ENCODE measurements around the gene CTTN. TPM values are rescaled to one million over a fixed set of nuclear protein-coding genes. Genes with fewer than 3 reads are reported as not detected.

CTTN gene
- total RNA-seq, 1 donor from 2014 or later, result 56.7 TPM

DNA sequence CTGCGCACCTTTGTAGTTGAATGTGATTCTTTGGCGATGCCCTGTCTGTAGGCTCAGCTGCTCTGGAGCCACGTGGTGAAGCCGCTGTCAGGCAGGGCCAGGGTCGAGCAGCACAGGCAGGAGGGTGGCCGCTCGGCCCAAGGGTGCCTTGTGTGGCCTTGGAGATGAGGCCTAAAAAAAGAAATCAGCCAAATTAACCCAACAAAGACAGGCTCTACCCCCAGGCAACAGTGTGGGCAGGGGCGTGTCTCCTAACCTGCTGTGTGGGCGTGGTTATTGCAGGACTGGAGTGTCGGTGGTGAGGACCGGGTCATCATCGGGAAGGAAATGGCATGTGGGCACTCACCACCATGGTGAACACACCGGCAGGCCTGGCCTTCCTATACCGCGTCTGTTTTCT is 34.3 kb downstream of the CTTN start:
- Mint-ChIP-seq H3K9me3 (no peaks in the 10 kb centered on the region), H3K4me1 (no peaks in the 10 kb centered on the region), H3K27ac (no peak overlapping the region), H3K36me3 (ENCODE audit: low read depth) (no peaks in the 10 kb centered on the region), H3K27me3 (no peaks in the 10 kb centered on the region), H3K4me3 (no peak overlapping the region)
- intact Hi-C loops (cut with micrococcal nuclease), result no loop called here
- no peak for DNase-seq

DNA sequence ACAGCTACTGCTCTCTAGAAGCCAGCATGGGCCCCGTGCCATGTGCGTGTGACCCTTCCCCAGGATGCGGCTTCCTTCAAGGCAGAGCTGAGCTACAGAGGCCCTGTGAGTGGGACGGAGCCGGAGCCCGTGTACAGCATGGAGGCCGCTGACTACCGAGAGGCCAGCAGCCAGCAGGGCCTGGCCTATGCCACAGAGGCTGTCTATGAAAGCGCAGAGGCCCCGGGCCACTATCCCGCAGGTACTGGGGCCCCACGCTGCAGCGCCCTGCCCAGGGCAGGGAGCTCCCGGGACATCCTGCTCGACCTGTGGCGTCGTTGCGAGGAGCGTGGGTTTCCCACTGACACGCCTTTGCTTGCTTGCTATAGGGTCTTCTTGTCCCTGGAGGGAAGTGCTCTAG is 34.7 kb downstream of the CTTN start:
- H3K4me1 Mint-ChIP-seq, result no peaks in the 10 kb centered on the region
- DNase-seq, result no peak
- H3K9me3 Mint-ChIP-seq, result no peaks in the 10 kb centered on the region
- H3K36me3 Mint-ChIP-seq (ENCODE audit: low read depth), result no peaks in the 10 kb centered on the region
- H3K4me3 Mint-ChIP-seq, result no peak overlapping the region
- H3K27me3 Mint-ChIP-seq, result no peaks in the 10 kb centered on the region
- H3K27ac Mint-ChIP-seq, result no peak overlapping the region
- intact Hi-C loops (cut with micrococcal nuclease), result no loop called here

DNA sequence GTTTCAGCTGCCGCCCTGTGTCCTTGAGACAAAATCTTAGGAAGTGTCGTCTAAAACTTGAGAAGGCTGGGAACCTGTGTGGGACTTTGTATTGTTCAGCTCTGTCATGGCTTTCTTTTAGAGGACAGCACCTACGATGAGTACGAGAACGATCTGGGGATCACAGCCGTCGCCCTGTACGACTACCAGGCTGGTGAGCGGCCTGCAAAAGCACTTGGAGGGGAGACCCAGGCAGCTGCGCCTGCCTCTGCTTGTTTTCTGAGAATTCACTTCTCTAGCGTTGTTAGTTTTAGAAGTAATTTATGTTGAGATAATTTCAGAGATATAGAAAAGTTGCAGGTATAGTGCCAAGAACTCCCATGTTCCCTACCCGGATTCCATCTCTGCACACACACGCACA is 35.2 kb downstream of the CTTN start:
- Mint-ChIP-seq H3K27ac (no peak overlapping the region), H3K36me3 (ENCODE audit: low read depth) (no peaks in the 10 kb centered on the region), H3K4me1 (no peaks in the 10 kb centered on the region), H3K4me3 (no peak overlapping the region), H3K9me3 (no peaks in the 10 kb centered on the region), H3K27me3 (no peaks in the 10 kb centered on the region)
- DNase-seq, result no peak
- intact Hi-C loops (cut with micrococcal nuclease), result no loop called here

DNA sequence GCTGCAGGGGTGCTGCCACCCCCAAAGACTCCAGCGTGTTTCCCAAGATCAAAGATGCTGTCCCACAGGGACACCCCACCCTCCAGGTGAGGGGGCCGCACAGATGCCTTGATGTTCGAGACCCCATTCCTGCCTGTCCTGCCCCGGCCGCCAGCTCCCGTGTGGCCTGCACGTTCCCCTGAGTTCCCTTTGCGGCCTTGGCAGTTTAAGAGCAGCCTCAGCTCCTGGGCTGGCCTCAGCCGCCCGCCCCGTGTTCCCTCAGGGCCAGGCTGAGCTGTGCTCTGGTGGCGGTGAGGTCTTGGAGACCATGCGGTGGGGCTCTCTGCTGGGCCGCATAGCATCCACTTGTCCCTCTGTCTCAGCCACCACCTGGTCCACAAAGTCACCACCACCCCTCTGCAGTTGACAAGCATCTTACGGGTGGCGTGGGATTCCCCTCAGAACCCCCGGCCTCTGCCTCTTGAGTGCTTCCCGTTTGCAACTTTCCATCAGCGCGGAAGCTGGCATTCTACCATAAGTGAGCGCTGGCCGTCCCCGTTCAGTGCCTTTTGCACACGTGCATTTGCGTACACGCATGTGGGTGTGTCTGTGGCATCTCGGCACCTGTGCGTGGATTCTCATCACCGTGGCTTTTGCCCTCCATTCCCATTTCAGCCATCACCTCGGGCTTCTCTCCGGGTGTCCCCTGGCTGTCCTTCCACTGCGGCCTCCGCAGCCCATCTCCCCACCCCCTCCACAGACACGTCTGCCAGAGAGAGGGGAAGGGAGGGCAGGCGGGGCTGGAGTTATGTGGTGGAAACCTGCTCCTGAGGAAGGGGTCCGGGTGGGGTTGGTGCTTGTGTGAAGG is 35.9 kb downstream of the CTTN start:
- Mint-ChIP-seq H3K36me3 (ENCODE audit: low read depth) (no peaks in the 10 kb centered on the region), H3K27me3 (no peaks in the 10 kb centered on the region), H3K27ac (no peak overlapping the region), H3K9me3 (no peaks in the 10 kb centered on the region), H3K4me3 (no peak overlapping the region), H3K4me1 (no peaks in the 10 kb centered on the region)
- DNase-seq, result no peak
- intact Hi-C loops (cut with micrococcal nuclease), result no loop called here

DNA sequence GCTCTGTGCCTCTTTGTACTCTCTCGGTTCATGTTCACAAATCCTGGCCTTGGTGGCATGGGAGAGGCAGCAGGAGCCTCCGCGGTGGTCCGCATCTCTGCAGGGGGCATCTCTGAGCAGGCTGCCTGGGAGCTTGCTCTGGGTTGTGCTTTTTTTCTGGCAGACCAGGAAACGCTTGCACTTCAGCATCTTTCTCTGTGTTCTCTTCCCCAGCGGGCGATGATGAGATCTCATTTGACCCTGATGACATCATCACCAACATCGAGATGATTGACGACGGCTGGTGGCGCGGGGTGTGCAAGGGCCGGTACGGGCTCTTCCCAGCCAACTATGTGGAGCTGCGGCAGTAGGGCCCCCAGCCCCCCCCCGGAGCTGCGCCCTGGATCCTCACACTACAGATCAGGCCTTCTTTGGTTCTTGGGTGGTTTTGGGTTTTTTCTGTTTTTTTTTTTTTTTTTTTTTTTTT is 36.5 kb downstream of the CTTN start:
- intact Hi-C loops (cut with micrococcal nuclease), result no loop called here
- DNase-seq, result no peak
- no peak overlapping the region for H3K4me3 Mint-ChIP-seq
- no peaks in the 10 kb centered on the region for H3K27me3 Mint-ChIP-seq
- no peaks in the 10 kb centered on the region for H3K9me3 Mint-ChIP-seq
- no peak overlapping the region for H3K27ac Mint-ChIP-seq
- H3K4me1 Mint-ChIP-seq, result no peaks in the 10 kb centered on the region
- no peaks in the 10 kb centered on the region for H3K36me3 Mint-ChIP-seq (ENCODE audit: low read depth)

DNA sequence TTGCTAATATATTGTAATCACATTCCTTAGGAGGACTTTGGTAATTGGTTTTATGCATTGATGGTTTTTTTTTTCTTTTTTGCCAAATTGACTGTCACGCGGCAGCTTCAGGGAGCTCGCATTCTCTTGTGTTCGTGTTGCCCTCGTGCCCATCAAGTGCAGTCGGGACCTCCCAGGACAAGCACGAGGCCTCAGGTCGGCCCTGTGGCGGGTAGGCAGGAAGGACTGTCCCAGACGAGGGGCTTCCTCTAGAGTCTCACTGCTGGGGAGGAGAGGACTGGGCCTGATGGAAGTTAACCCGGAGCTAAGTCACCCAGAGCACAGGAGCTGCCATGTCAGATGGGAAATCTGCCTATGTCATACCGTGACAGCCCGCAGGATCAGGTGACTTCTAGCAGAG is 37.0 kb downstream of the CTTN start:
- H3K9me3 Mint-ChIP-seq, result no peaks in the 10 kb centered on the region
- H3K27ac Mint-ChIP-seq, result no peak overlapping the region
- no peaks in the 10 kb centered on the region for H3K27me3 Mint-ChIP-seq
- no peaks in the 10 kb centered on the region for H3K36me3 Mint-ChIP-seq (ENCODE audit: low read depth)
- no peak overlapping the region for H3K4me3 Mint-ChIP-seq
- no peak for DNase-seq
- no peaks in the 10 kb centered on the region for H3K4me1 Mint-ChIP-seq
- intact Hi-C loops (cut with micrococcal nuclease), result no loop called here

DNA sequence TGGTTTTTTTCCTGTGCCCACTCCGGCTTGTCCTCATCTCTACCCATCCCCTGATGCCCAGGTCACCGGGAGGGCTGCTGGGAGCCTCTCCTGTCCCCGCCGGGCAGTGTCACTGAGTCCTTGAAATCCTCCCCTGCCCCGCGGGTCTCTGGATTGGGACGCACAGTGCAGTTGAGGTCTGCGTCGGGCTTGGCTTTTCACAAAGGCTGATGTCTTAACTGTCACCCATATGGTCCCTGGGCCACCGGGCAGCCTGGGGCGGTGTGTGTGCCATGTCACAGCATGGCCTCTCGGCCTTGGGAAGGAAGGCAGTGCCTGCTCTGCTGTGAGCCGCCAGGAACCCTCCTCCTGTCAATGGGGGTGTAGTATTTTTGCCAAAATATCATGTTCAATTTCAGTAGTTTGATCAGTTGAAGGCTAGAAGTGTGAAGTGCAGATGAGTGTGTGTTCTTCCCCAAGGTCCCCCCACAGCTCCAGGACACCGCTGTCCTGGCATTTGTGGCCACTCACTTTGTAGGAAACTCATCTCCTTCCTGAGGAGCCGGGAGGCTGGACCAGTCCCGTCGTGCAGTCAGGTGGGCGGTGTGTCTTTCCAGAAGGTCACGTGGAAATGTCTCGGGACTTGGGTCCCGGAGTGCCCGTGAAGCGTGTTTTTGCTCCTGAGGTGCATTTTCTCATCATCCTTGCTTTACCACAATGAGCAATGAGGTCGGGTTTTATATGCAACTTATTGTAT is 37.6 kb downstream of the CTTN start:
- intact Hi-C loops (cut with micrococcal nuclease), result no loop called here
- Mint-ChIP-seq H3K4me3 (no peak overlapping the region), H3K27me3 (no peaks in the 10 kb centered on the region), H3K9me3 (no peaks in the 10 kb centered on the region), H3K27ac (no peak overlapping the region), H3K4me1 (no peaks in the 10 kb centered on the region), H3K36me3 (ENCODE audit: low read depth) (no peaks in the 10 kb centered on the region)
- no peak for DNase-seq

DNA sequence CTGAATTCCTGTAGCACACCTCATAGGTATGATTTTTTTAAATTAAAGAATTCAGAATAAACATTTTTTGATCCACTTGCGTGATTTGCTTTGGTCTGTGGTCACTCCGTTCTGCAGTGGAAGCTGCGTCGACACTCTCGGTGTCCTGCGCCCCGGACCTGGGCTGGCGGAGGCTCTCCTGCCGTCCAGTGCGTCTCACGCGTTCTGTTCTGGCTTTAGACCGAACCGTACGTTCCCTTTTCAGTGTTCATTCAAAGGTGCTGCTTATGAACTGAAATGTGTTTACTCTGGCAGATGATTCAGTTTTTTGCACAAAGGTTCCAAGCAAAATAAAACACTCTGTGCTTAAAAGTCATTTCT is 38.2 kb downstream of the CTTN start:
- H3K4me1 Mint-ChIP-seq, result no peaks in the 10 kb centered on the region

DNA sequence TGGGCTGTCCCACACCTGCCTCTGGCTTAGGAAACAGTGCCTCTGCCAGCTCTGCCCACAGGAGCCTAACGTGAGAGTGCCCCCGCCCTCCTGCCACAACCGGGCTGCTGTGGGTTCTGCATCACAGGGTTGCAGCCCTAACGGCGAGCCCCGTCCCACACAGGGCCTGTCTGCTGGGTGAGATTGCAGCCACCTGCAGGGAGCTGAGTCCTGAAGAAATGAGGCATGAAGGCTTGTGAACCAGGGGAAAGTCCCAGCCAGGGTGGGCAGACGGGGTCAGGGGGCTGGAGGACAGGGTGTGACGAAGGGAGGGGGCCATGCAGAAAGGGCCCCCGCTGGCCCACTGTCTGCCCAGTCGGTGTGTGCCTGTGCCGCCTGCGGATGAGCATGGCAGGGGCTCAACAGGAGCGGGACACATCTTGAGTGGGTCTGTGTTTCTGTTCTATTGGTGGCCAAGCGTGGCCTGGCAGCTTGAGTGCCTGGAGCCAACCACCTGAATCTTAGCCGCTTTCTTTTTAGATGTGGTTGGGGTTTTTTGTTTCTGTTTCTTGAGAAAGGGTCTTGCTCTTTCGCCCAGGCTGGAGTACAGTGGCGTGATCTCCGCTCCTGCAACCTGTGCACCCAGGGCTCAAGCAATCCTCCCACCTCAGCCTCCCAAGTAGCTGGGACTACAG is 38.9 kb downstream of the CTTN start:
- Mint-ChIP-seq H3K9me3 (no peaks in the 10 kb centered on the region), H3K4me1 (no peaks in the 10 kb centered on the region), H3K4me3 (no peak overlapping the region), H3K27ac (no peak overlapping the region), H3K36me3 (ENCODE audit: low read depth) (no peaks in the 10 kb centered on the region), H3K27me3 (no peaks in the 10 kb centered on the region)
- intact Hi-C loops (cut with micrococcal nuclease), result no loop called here
- DNase-seq, result no peak

More for the DNA sequence above, 38.2 kb downstream of the CTTN start:
- no peak overlapping the region for H3K27ac Mint-ChIP-seq
- no peaks in the 10 kb centered on the region for H3K36me3 Mint-ChIP-seq (ENCODE audit: low read depth)
- H3K4me3 Mint-ChIP-seq, result no peak overlapping the region
- no peaks in the 10 kb centered on the region for H3K9me3 Mint-ChIP-seq
- intact Hi-C loops (cut with micrococcal nuclease), result no loop called here
- DNase-seq, result no peak
- no peaks in the 10 kb centered on the region for H3K27me3 Mint-ChIP-seq

DNA sequence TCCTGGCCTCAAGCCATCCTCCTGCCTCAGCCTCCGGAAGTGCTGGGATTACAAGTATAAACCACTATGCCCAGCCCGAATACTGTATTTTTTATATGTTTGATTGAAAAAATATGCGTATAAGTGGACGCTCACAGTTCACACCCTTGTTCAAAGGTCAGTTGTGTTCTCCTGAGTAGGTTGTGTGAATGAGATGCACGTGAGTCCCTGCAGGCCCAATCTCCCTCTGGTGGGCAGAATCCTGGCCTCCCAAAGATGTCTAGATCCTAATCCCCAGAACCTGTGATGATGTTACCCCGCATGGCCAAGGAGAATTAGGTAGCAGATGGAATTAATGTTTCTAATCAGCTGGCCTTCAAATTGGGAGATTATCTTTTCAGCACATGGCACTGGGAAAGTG is 41.9 kb downstream of the CTTN start:
- intact Hi-C loops (cut with micrococcal nuclease), result no loop called here
- H3K4me1 Mint-ChIP-seq, result no peaks in the 10 kb centered on the region

DNA sequence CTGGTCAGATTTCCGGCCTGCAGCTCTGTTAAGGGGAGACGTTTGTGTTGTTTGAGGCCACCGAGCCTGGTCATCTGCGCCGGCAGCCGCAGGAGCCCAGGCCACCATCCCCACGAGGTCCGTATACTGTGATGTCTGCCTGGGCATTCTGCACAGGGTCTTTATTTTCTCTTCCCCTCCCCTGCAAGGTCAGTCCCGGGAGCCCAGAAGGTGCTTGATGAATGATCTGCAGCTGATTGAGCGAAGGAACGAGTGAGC is 45.4 kb downstream of the CTTN start:
- peaks cover 5% of the 10 kb centered on the region for H3K9me3 Mint-ChIP-seq
- H3K4me3 Mint-ChIP-seq, result no peak overlapping the region
- H3K4me1 Mint-ChIP-seq, result no peaks in the 10 kb centered on the region
- H3K36me3 Mint-ChIP-seq (ENCODE audit: low read depth), result no peaks in the 10 kb centered on the region
- DNase-seq, result no peak
- H3K27me3 Mint-ChIP-seq, result no peaks in the 10 kb centered on the region
- intact Hi-C loops (cut with micrococcal nuclease), result no loop called here
- no peak overlapping the region for H3K27ac Mint-ChIP-seq

More for the DNA sequence above, 41.9 kb downstream of the CTTN start:
- H3K27me3 Mint-ChIP-seq, result no peaks in the 10 kb centered on the region
- H3K27ac Mint-ChIP-seq, result no peak overlapping the region
- no peaks in the 10 kb centered on the region for H3K9me3 Mint-ChIP-seq
- no peaks in the 10 kb centered on the region for H3K36me3 Mint-ChIP-seq (ENCODE audit: low read depth)
- H3K4me3 Mint-ChIP-seq, result no peak overlapping the region
- no peak for DNase-seq

DNA sequence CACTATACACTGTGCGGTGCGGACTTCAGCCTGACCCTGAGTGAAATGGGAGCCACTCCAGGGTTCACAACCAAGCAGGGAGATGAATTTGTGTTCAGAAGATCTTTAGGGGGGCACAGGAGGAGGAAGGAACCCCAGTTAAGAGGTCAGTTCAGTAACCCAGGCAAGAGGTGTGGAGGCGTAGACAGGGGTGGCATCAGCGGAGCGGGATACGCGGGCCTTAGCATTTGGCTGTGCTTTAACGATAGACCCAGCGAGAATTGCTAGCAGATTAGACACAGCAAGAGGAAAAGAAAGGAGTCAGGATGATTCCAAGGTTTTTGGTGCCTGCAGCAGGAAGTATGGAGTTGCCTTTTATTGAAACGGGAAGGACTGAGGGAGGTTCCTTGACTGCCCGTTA is 46.8 kb downstream of the CTTN start:
- H3K27me3 Mint-ChIP-seq, result no peaks in the 10 kb centered on the region
- H3K4me1 Mint-ChIP-seq, result no peaks in the 10 kb centered on the region
- intact Hi-C loops (cut with micrococcal nuclease), result no loop called here
- H3K9me3 Mint-ChIP-seq, result peaks cover 16% of the 10 kb centered on the region
- H3K4me3 Mint-ChIP-seq, result no peak overlapping the region
- no peaks in the 10 kb centered on the region for H3K36me3 Mint-ChIP-seq (ENCODE audit: low read depth)
- no peak overlapping the region for H3K27ac Mint-ChIP-seq
- DNase-seq, result no peak

DNA sequence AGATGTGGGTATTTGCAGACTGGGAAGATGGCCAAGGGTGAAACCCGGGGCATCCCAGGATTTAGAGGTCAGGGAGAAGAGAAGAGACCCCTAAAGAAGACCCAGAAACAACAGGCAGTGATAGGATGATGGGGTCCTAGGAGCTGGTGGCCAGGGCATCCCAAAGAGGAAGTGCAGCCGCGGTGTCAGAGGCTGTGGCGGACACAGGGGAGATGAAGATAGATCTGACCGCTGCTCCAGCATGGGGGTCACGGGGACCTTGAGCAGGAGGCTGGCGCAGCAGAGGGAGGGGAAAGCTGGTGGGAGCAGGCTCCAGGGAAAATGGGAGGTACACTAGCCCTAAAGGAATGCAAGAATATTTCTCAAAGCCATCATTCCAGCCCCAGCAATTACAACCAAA is 47.3 kb downstream of the CTTN start:
- Mint-ChIP-seq H3K27ac (no peak overlapping the region), H3K4me3 (no peak overlapping the region), H3K9me3 (peaks cover 21% of the 10 kb centered on the region), H3K36me3 (ENCODE audit: low read depth) (no peaks in the 10 kb centered on the region), H3K4me1 (no peaks in the 10 kb centered on the region), H3K27me3 (no peaks in the 10 kb centered on the region)
- intact Hi-C loops (cut with micrococcal nuclease), result no loop called here
- no peak for DNase-seq

DNA sequence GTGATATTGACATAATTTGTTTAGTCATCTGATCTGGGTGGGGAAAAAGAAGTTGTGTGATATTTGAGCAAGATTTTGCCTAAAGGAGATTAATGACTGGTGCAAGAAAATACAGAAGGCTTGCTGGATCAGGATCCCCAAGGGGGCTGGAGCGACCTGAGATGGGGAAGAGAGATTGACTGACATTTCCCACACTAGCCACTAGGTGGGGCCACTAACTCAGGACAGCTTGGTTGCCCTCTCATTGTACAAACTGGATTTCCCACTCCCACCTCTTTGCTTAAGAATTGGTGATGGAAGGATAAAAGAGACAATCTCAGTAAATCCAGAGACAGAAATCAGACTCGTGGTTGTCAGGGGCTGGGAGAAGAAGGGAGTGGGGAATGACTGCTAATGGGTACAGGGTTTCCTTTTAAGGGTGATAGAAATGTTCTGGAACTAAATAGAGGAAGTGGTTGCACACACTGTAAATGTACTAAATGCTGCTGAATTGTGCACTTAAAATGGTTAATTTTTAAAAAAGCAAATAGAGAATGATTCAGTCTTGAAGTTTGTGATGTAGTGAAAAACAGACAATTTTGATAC is 50.7 kb downstream of the CTTN start:
- Mint-ChIP-seq H3K27ac (no peak overlapping the region), H3K36me3 (ENCODE audit: low read depth) (no peaks in the 10 kb centered on the region), H3K9me3 (peaks cover 21% of the 10 kb centered on the region), H3K4me3 (no peak overlapping the region), H3K27me3 (no peaks in the 10 kb centered on the region), H3K4me1 (no peaks in the 10 kb centered on the region)
- intact Hi-C loops (cut with micrococcal nuclease), result no loop called here
- DNase-seq, result no peak

All from activated CD4-positive, alpha-beta T cell treated with anti-CD3 and anti-CD28 coated beads, Interleukin-2, amount 10 ng/mL, durations not matched to agents 24 days and 14 days (primary cell).